Testis (tissue), 2 donors: ENCODE results near the gene RAD9A.

ENCODE experiments used
- CTCF ChIP-seq, 3 experiments: fragments of 450-650 bp in 2 of 3; fragments of 200-600 bp in 1 of 3; sonication (generic) in 1 of 3; IDR thresholded peaks; one replicate each; pipeline ENCODE4 v1.5.1; 2016 to 2019; ENCODE audit warnings: antibody characterized with exemption in 3 of 3, mild to moderate bottlenecking in 2 of 3, moderate library complexity in 1 of 3
- POLR2A ChIP-seq: fragments of 450-650 bp; IDR thresholded peaks from one replicate; pipeline ENCODE4 v1.6.1; 2017; ENCODE audit warnings: antibody characterized with exemption, mild to moderate bottlenecking, moderate library complexity

GRCh38 chr11:67382276-67383136 lies 9.3 kb upstream of the RAD9A start:
- TF ChIP-seq CTCF (IDR thresholded peaks at IDR 0.05): peak; percentile 90 to 93 (median 91)
- no peak for TF ChIP-seq POLR2A
